AG04449 (cell line): ENCODE results near the gene MFGE8.
"Not testable (repeated sequence)": the region's sequence is repeated elsewhere in the genome, so short reads cannot be mapped to it uniquely, and the experiment has no call there.

Source experiments
- CTCF ChIA-PET: fragments of 350-600 bp; formaldehyde crosslinking; extraction: SDS; loops from one replicate; lab custom pipeline; 2021; ENCODE audit warnings: antibody characterized with exemption; lab: Yijun Ruan, JAX
- POLR2A ChIA-PET: fragments of 400-600, 350-600 bp; formaldehyde crosslinking; extraction: SDS; loops from one replicate; lab custom pipeline; 2020; ENCODE audit warnings: antibody characterized with exemption, inconsistent platforms; lab: Yijun Ruan, JAX
- DNase-seq: peaks from one replicate; pipeline ENCODE4 v3.0.0-alpha.2; 2010; ENCODE audit warnings: low read depth, low spot score
- H3K4me3 ChIP-seq: 2 replicates; pipeline ENCODE4 v1.5.1; 2011; ENCODE audit warnings: low read depth, mild to moderate bottlenecking, control low read depth, low read length
- TF ChIP-seq, protein P1 (sequence below): IDR thresholded peaks from one replicate; pipeline ENCODE4 v1.5.1; 2011; ENCODE audit warnings: mild to moderate bottlenecking, moderate library complexity, low read length, control low read depth, inconsistent platforms; ENCODE audit not compliant: insufficient read depth; ENCODE audit errors: missing control alignments

MFGE8 gene

GRCh38 chr15:88950600-88951160 lies 37.5 kb upstream of the MFGE8 start:
- H3K4me3 ChIP-seq: no peak overlapping the region
- ChIA-PET POLR2A (no interaction called here), CTCF (no interaction called here)
- no peak for DNase-seq
- TF ChIP-seq, protein P1, sequence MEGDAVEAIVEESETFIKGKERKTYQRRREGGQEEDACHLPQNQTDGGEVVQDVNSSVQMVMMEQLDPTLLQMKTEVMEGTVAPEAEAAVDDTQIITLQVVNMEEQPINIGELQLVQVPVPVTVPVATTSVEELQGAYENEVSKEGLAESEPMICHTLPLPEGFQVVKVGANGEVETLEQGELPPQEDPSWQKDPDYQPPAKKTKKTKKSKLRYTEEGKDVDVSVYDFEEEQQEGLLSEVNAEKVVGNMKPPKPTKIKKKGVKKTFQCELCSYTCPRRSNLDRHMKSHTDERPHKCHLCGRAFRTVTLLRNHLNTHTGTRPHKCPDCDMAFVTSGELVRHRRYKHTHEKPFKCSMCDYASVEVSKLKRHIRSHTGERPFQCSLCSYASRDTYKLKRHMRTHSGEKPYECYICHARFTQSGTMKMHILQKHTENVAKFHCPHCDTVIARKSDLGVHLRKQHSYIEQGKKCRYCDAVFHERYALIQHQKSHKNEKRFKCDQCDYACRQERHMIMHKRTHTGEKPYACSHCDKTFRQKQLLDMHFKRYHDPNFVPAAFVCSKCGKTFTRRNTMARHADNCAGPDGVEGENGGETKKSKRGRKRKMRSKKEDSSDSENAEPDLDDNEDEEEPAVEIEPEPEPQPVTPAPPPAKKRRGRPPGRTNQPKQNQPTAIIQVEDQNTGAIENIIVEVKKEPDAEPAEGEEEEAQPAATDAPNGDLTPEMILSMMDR: no peak

GRCh38 chr15:88949734-88950400 lies 36.7 kb upstream of the MFGE8 start:
- POLR2A ChIA-PET: no interaction called here
- TF ChIP-seq, protein P1: no peak
- no peak overlapping the region for H3K4me3 ChIP-seq
- CTCF ChIA-PET: no interaction called here
- no peak for DNase-seq

DNA sequence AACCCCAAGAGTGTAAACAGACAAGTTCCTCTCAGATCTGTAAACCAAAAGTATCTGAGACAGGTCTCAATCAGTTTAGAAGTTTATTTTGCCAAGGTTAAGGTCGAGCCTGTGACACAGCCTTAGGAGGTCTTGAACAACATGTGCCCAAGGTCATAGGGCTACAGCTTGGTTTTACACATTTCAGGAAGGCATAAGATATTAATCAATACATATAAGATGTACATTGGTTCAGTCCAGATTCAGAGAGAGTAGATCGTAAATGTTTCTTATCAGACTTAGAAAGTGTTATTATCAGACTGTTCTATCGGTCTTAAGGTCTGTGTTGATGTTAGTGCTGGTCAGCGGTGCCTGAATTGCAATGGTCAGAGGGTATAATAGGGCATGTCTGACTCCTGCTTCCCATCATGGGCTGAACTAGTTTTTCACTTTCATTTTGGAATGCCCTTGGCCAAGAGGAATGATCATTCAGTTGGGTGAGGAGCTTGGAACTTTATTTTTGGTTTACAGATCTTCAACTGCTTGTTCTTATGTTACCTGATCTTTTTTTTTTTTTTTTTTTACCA lies 27.0 kb upstream of the MFGE8 start:
- POLR2A ChIA-PET: interaction anchor here (0.7 kb wide), 1 partner anchor 49 kb away, joined by 4 read pairs; no protein-coding TSS in a partner anchor
- TF ChIP-seq, protein P1: no peak
- DNase-seq: no peak
- H3K4me3 ChIP-seq: no peak overlapping the region
- CTCF ChIA-PET: interaction anchor here (1.2 kb wide), 1 partner anchor 29 kb away, joined by 3 read pairs; no protein-coding TSS in a partner anchor

DNA sequence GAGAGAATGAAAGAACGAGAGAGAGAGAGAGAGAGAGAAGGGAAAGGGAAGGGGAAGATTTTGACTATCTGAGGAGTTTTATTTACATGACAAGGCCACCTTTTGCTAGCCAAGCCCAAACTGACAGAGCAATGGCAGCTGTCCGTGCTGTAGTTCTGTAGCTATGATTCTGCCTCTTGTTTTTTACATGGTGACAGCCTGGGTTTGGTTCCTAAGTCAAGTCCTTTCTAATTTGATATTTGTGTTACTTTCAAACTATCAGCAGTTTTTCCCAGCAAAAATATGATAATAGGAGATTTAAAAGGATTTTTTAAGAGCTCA lies 26.3 kb upstream of the MFGE8 start:
- no peak for DNase-seq
- TF ChIP-seq, protein P1: no peak
- ChIA-PET POLR2A (no interaction called here), CTCF (interaction anchor here (0.6 to 1.2 kb wide), 2 partner anchors 28 to 35 kb away, joined by 3 read pairs; no protein-coding TSS in a partner anchor)
- H3K4me3 ChIP-seq: no peak overlapping the region

DNA sequence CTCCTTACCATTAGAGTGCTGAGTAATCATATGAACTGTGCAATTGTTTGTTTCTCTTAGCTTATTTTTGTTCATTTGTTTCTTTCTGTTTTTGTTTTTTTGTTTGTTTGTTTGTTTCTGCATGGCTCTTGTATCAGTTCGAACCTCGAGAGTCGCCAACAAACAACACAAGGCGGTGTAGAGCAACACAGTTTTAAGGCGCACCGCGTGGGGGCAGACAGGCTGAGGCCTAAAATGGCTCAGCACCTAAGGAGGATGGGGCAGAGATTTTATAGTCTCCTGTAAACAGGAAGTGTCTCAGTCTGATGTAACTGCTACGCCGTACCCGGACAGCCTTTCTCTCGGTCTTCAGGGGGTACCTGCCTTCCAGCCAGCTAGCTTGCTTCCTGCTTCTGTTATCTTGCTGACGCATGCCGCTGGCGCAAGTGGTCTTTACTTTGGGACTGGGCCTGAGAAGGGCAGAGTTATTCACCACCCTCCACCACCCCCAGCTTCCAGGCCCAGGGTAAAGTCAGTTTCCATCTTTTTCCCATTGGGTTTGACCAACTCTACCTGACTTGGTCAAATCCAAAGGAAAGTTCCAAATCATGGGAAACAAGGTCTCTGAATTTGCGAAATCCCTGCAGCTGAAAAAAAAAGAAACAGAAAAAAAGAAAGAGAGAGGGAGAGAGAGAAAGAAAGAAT lies 25.8 kb upstream of the MFGE8 start:
- no peak overlapping the region for H3K4me3 ChIP-seq
- CTCF ChIA-PET: interaction anchor here (0.6 to 1.0 kb wide), 2 partner anchors 18 to 34 kb away, joined by 3 read pairs; no protein-coding TSS in a partner anchor
- no peak for DNase-seq
- TF ChIP-seq, protein P1: no peak
- POLR2A ChIA-PET: no interaction called here

GRCh38 chr15:88934449-88934848 lies 21.3 kb upstream of the MFGE8 start:
- POLR2A ChIA-PET: not testable (repeated sequence)

More at GRCh38 chr15:88934449-88934848, 21.3 kb upstream of the MFGE8 start:
- DNase-seq, CTCF ChIA-PET, H3K4me3 ChIP-seq: not testable (repeated sequence)
